ENCODE measurements around the gene ORAI3. TPM values are rescaled to one million over a fixed set of nuclear protein-coding genes. Genes with fewer than 3 reads are reported as not detected.

The ORAI3 gene
- total and polyA plus RNA-seq, 2 of the 13 experiments (the other 11 are each of a cell fraction or from before 2014, with no cell fraction given): 11.4 to 32.0 TPM

DNA sequence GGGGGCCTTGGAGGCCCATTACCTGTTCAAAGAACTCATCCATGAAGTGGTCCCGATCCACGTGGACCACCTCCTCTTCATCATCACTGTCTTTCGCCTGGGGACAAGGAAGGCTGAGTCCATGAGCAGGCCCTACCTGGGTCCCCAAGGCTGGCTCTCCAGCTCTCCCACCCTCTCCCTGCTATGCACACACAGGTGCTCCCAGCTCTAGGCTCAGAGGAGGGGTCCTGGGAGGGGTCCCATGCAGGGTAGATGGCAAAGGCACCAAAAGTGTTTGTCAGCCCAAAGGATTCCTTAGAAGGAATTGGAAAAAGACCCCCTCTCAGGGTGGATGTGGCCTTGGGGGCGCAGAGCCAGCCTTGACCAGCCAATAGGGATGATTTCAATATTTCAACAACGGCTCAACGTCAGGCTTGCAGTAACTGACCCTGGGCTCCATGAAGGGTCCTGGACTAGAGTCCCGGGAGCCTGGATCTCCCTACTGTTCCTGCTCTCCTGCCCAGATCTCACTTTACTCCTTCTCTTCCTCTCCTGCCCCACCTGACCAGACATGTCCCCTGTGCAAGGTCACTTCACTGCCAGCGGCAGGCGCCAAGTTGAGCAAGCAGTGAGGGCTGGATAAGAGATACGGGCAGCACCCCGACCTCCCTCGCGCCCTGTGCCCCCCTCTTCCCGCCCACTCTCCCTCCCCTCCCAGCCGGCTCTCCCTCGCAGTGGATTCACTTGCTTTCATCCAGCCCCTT, 52.8 kb downstream of the ORAI3 start (continued):
- TF ChIP-seq, protein P1, sequence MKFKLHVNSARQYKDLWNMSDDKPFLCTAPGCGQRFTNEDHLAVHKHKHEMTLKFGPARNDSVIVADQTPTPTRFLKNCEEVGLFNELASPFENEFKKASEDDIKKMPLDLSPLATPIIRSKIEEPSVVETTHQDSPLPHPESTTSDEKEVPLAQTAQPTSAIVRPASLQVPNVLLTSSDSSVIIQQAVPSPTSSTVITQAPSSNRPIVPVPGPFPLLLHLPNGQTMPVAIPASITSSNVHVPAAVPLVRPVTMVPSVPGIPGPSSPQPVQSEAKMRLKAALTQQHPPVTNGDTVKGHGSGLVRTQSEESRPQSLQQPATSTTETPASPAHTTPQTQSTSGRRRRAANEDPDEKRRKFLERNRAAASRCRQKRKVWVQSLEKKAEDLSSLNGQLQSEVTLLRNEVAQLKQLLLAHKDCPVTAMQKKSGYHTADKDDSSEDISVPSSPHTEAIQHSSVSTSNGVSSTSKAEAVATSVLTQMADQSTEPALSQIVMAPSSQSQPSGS (CRISPR knock-in tag; IDR thresholded peaks at IDR 0.05): peak; percentile 28; the same call in 1 of the 2 replicates
- TF ChIP-seq NCOA1 (CRISPR knock-in tag; IDR thresholded peaks at IDR 0.05) (peak; percentile 28; the same call in 1 of the 2 replicates), ZNF512B (CRISPR knock-in tag; IDR thresholded peaks at IDR 0.05; ENCODE audit: borderline replicate concordance) (0 out of 2 replicates have a peak, but pooled peaks have one; percentile 53), NR2F1 (CRISPR knock-in tag; IDR thresholded peaks at IDR 0.05) (peak in 1 of 2 experiments; percentile 15; a peak in 1 of 4 replicates), ZBTB3 (CRISPR knock-in tag; IDR thresholded peaks at IDR 0.05; ENCODE audit: borderline replicate concordance, low read depth) (no peak), HOXA3 (CRISPR knock-in tag; IDR thresholded peaks at IDR 0.05) (peak; percentile 29; the same call in 1 of the 2 replicates), ZNF782 (CRISPR knock-in tag; IDR thresholded peaks at IDR 0.05; ENCODE audit: borderline replicate concordance) (peak; percentile 74; the same call in 1 of the 2 replicates), NR2C2 (CRISPR knock-in tag; IDR thresholded peaks at IDR 0.05; ENCODE audit: borderline replicate concordance) (0 out of 2 replicates have a peak, but pooled peaks have one; percentile 35), HNF4A (CRISPR knock-in tag; IDR thresholded peaks at IDR 0.05) (peak; percentile 62; the same call in 1 of the 2 replicates), ZBTB40 (IDR thresholded peaks at IDR 0.05) (no peak), ZBTB40 (CRISPR knock-in tag; IDR thresholded peaks at IDR 0.05) (0 out of 2 replicates have a peak, but pooled peaks have one; percentile 13)
- TF ChIP-seq, protein P2, sequence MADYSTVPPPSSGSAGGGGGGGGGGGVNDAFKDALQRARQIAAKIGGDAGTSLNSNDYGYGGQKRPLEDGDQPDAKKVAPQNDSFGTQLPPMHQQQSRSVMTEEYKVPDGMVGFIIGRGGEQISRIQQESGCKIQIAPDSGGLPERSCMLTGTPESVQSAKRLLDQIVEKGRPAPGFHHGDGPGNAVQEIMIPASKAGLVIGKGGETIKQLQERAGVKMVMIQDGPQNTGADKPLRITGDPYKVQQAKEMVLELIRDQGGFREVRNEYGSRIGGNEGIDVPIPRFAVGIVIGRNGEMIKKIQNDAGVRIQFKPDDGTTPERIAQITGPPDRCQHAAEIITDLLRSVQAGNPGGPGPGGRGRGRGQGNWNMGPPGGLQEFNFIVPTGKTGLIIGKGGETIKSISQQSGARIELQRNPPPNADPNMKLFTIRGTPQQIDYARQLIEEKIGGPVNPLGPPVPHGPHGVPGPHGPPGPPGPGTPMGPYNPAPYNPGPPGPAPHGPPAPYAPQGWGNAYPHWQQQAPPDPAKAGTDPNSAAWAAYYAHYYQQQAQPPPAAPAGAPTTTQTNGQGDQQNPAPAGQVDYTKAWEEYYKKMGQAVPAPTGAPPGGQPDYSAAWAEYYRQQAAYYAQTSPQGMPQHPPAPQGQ (CRISPR knock-in tag; IDR thresholded peaks at IDR 0.05; ENCODE audit: borderline replicate concordance): peak; percentile 71; the same call in 1 of the 2 replicates
